ENCODE results near the gene MFF. TPM values are rescaled to one million over a fixed set of nuclear protein-coding genes. Genes with fewer than 3 reads are reported as not detected.

MFF gene
- total and polyA plus RNA-seq, 2 of the 4 experiments (the other 2 are of a cell fraction) = 70.1 to 86.4 TPM

DNA sequence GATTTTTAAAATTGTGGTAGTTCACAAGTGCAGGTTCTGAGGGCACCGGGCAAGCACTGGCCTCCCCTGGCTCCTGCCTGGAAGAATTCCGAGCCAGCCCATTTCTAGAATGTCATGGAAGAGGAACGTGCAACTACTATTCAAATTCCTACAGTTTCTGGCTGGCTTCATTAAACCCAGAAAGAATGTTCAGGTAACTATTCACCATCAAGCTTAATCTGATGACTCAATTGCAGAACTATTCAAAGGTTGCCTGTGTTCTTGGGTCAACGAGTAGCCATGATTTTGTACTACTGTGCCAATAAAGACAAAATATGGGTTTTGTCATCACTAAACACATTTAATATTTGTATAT lies 14.3 kb upstream of the MFF start:
- Histone ChIP-seq H2AFZ (replicated peaks; ENCODE audit: low read length, poor library complexity) (no peak overlapping the region), H4K91ac (ENCODE audit: insufficient read depth, low read depth, low read length) (no peak overlapping the region), H3K9ac (ENCODE audit: low read depth, low read length) (no peak overlapping the region), H2AK9ac (replicated peaks; ENCODE audit: low read depth, low read length, poor library complexity) (no peak overlapping the region), H3K4me3 (ENCODE audit: insufficient read depth, low read depth, low read length) (no peak overlapping the region), H4K20me1 (ENCODE audit: insufficient read depth, low read length) (no peaks in the 10 kb centered on the region), H3K18ac (ENCODE audit: low read depth, low read length) (no peak overlapping the region), H3K9me1 (ENCODE audit: insufficient read depth, low read length) (no peaks in the 10 kb centered on the region), H3K36me3 (ENCODE audit: control insufficient read depth, insufficient read depth, low read length) (no peaks in the 10 kb centered on the region), H3K27me3 (ENCODE audit: control insufficient read depth, insufficient read depth, low read length) (no peaks in the 10 kb centered on the region), H3K56ac (ENCODE audit: extremely low read depth, insufficient read depth, low read length) (no peak overlapping the region), H3K4me2 (ENCODE audit: low read depth, low read length) (no peak overlapping the region), H2BK20ac (ENCODE audit: low read depth, low read length) (no peak overlapping the region), H4K8ac (ENCODE audit: low read depth in 2 of 2, low read length in 2 of 2) (no peak overlapping the region), H2AK5ac (ENCODE audit: low read depth, low read length) (no peak overlapping the region), H3K4ac (ENCODE audit: low read depth, low read length) (no peak overlapping the region), H3K27ac (ENCODE audit: insufficient read depth, low read length) (no peak overlapping the region), H3K14ac (replicated peaks; ENCODE audit: low read depth, low read length) (no peak overlapping the region), H3K9me3 (ENCODE audit: control insufficient read depth, insufficient read depth, low read length) (no peaks in the 10 kb centered on the region), H4K5ac (ENCODE audit: low read depth, low read length) (no peak overlapping the region), H3K79me1 (ENCODE audit: low read depth in 1 of 2, low read length in 2 of 2) (no peaks in the 10 kb centered on the region), H2BK5ac (ENCODE audit: low read depth, low read length, poor library complexity, severe bottlenecking) (no peak overlapping the region), H3K4me1 (ENCODE audit: control insufficient read depth, insufficient read depth, low read length) (no peaks in the 10 kb centered on the region), H3K23ac (ENCODE audit: low read depth, low read length) (no peak overlapping the region), H2BK15ac (ENCODE audit: low read depth, low read length) (no peak overlapping the region), H2BK120ac (ENCODE audit: low read depth, low read length) (no peak overlapping the region)
- TF ChIP-seq RAD21 (IDR thresholded peaks at IDR 0.05; ENCODE audit: low read length) = no peak
- no peak for TF ChIP-seq RFX5 (IDR thresholded peaks at IDR 0.05; ENCODE audit: low read depth, low read length)
- TF ChIP-seq ELK1 (IDR thresholded peaks at IDR 0.05; ENCODE audit: borderline replicate concordance, low read depth, low read length) = no peak
- TF ChIP-seq POLR2A (IDR thresholded peaks at IDR 0.05; ENCODE audit: low read depth, low read length) = no peak
- no peak for TF ChIP-seq CEBPB (IDR thresholded peaks at IDR 0.05; ENCODE audit: low read depth, low read length)
- TF ChIP-seq RCOR1 (IDR thresholded peaks at IDR 0.05; ENCODE audit: insufficient replicate concordance, low read length) = no peak
- no peak for TF ChIP-seq BHLHE40 (IDR thresholded peaks at IDR 0.05; ENCODE audit: low read depth, low read length)
- TF ChIP-seq, protein P1, sequence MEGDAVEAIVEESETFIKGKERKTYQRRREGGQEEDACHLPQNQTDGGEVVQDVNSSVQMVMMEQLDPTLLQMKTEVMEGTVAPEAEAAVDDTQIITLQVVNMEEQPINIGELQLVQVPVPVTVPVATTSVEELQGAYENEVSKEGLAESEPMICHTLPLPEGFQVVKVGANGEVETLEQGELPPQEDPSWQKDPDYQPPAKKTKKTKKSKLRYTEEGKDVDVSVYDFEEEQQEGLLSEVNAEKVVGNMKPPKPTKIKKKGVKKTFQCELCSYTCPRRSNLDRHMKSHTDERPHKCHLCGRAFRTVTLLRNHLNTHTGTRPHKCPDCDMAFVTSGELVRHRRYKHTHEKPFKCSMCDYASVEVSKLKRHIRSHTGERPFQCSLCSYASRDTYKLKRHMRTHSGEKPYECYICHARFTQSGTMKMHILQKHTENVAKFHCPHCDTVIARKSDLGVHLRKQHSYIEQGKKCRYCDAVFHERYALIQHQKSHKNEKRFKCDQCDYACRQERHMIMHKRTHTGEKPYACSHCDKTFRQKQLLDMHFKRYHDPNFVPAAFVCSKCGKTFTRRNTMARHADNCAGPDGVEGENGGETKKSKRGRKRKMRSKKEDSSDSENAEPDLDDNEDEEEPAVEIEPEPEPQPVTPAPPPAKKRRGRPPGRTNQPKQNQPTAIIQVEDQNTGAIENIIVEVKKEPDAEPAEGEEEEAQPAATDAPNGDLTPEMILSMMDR (conservative IDR thresholded peaks at IDR 0.05; ENCODE audit: low read depth, low read length) = no peak
- no peak for TF ChIP-seq MAZ (IDR thresholded peaks at IDR 0.05; ENCODE audit: borderline replicate concordance, low read depth, low read length)
- no peak for TF ChIP-seq SMC3 (IDR thresholded peaks at IDR 0.05; ENCODE audit: low read depth, low read length)
- no peak for TF ChIP-seq NFE2L2 (IDR thresholded peaks at IDR 0.05; ENCODE audit: low read depth, low read length)
- TF ChIP-seq MXI1 (IDR thresholded peaks at IDR 0.05; ENCODE audit: borderline replicate concordance, low read depth, low read length) = no peak
- TF ChIP-seq, protein P2, sequence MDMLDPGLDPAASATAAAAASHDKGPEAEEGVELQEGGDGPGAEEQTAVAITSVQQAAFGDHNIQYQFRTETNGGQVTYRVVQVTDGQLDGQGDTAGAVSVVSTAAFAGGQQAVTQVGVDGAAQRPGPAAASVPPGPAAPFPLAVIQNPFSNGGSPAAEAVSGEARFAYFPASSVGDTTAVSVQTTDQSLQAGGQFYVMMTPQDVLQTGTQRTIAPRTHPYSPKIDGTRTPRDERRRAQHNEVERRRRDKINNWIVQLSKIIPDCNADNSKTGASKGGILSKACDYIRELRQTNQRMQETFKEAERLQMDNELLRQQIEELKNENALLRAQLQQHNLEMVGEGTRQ (IDR thresholded peaks at IDR 0.05; ENCODE audit: low read depth, low read length) = no peak
- ChIA-PET CTCF (interaction anchor here (0.6 kb wide), 1 partner anchor 186 kb away, joined by 3 read pairs; no protein-coding TSS in a partner anchor), POLR2A (ENCODE audit: unreplicated experiment) (no interaction called here)
- BruUV-seq (replicated peaks) = no TSS peak
- in situ Hi-C loops (cut with MboI; ENCODE audit: low sequenced_read_pairs) (no loop called here), intact Hi-C loops (cut with micrococcal nuclease) (no loop called here), dilution Hi-C loops (cut with HindIII; ENCODE audit: low sequenced_read_pairs, unreplicated experiment) (no loop called here)
- WGBS, 2 experiments (ENCODE audit: extremely low coverage in 2 of 2, insufficient read length in 1 of 2) = 90% methylated on average over 2 of the region's 4 CpGs; no CpG with 5 or more reads in 1 of the 2 experiments
- no peak for ATAC-seq (ENCODE audit: low read depth)
- no peak for DNase-seq
